HFFc6 (cell line): ENCODE measurements around the gene AHR. TPM values are rescaled to one million over a fixed set of nuclear protein-coding genes. Genes with fewer than 3 reads are reported as not detected.
A peak's percentile ranks its signal among the peaks of the same experiment; 100 is the strongest.
"Not testable (repeated sequence)": the region's sequence is repeated elsewhere in the genome, so short reads cannot be mapped to it uniquely, and the experiment has no call there.

Experiments
- DNase-seq: peaks from one replicate; pipeline ENCODE4 v3.0.0-alpha.2; 2018
- H3K27ac Mint-ChIP-seq: 2 replicates; pipeline ENCODE4 v1.8.0; 2020; ENCODE audit warnings: mild to moderate bottlenecking, mixed read lengths
- H3K27me3 Mint-ChIP-seq: 2 replicates; pipeline ENCODE4 v1.8.0; 2021; ENCODE audit warnings: mild to moderate bottlenecking, moderate library complexity, mixed read lengths; ENCODE audit not compliant: insufficient read depth
- H3K36me3 Mint-ChIP-seq: 2 replicates; pipeline ENCODE4 v1.8.0; 2021; ENCODE audit warnings: low read depth, mixed read lengths
- H3K4me1 Mint-ChIP-seq: 2 replicates; pipeline ENCODE4 v1.8.0; 2020; ENCODE audit warnings: low read depth, mixed read lengths
- H3K4me3 Mint-ChIP-seq: 2 replicates; pipeline ENCODE4 v1.8.0; 2020; ENCODE audit warnings: mild to moderate bottlenecking, moderate library complexity, mixed read lengths
- H3K9me3 Mint-ChIP-seq: 2 replicates; pipeline ENCODE4 v1.8.0; 2020; ENCODE audit warnings: mild to moderate bottlenecking, mixed read lengths
- CTCF ChIP-seq: fragments of 200-600 bp; sonication (generic); IDR thresholded peaks from 2 replicates; pipeline ENCODE4 v1.5.0; 2021; ENCODE audit warnings: antibody characterized with exemption, mild to moderate bottlenecking
- total RNA-seq, 6 experiments: library from RNA; stranded (reverse); fragmentation: NEBNext Ultra II Directional; extraction: Animal tissue kit (Norgen Biotek cat#: 25700); gene quantifications; 2 replicates in 1 of 6; 3 replicates in 5 of 6; pipeline ENCODE4 v1.2.3, GENCODE V29; 2021

AHR gene
- total RNA-seq, 6 experiments from 2014 or later = 35.8 to 57.2 (median 47.4) TPM

GRCh38 chr7:17391366-17391765 is 92.9 kb downstream of the AHR start:
- H3K27me3 Mint-ChIP-seq = peaks cover 2% of the 10 kb centered on the region; the same call in 1 of the 2 replicates
- no peak for DNase-seq
- H3K4me3 Mint-ChIP-seq = no peak overlapping the region
- H3K36me3 Mint-ChIP-seq = peaks cover 31% of the 10 kb centered on the region
- TF ChIP-seq CTCF = no peak
- H3K27ac Mint-ChIP-seq = no peak overlapping the region
- no peaks in the 10 kb centered on the region for H3K4me1 Mint-ChIP-seq
- H3K9me3 Mint-ChIP-seq = peaks cover 23% of the 10 kb centered on the region

- H3K27me3 Mint-ChIP-seq = peaks cover 2% of the 10 kb centered on the region; the same call in 1 of the 2 replicates
- no peak overlapping the region for H3K27ac Mint-ChIP-seq
- H3K36me3 Mint-ChIP-seq = peaks cover 31% of the 10 kb centered on the region
- H3K9me3 Mint-ChIP-seq = peaks cover 23% of the 10 kb centered on the region
- H3K4me3 Mint-ChIP-seq = no peak overlapping the region
- no peaks in the 10 kb centered on the region for H3K4me1 Mint-ChIP-seq
- peak; percentile 52 for DNase-seq
- TF ChIP-seq CTCF = no peak
Measured at GRCh38 chr7:17392846-17393245, 94.4 kb downstream of the AHR start.

GRCh38 chr7:17394563-17394962 is 96.1 kb downstream of the AHR start:
- peaks cover 23% of the 10 kb centered on the region for H3K9me3 Mint-ChIP-seq
- peaks cover 31% of the 10 kb centered on the region for H3K36me3 Mint-ChIP-seq
- DNase-seq, H3K27ac Mint-ChIP-seq, H3K4me1 Mint-ChIP-seq, H3K4me3 Mint-ChIP-seq, H3K27me3 Mint-ChIP-seq: not testable (repeated sequence)
